ENCODE results near the gene OLFM1.

The OLFM1 gene

DNA sequence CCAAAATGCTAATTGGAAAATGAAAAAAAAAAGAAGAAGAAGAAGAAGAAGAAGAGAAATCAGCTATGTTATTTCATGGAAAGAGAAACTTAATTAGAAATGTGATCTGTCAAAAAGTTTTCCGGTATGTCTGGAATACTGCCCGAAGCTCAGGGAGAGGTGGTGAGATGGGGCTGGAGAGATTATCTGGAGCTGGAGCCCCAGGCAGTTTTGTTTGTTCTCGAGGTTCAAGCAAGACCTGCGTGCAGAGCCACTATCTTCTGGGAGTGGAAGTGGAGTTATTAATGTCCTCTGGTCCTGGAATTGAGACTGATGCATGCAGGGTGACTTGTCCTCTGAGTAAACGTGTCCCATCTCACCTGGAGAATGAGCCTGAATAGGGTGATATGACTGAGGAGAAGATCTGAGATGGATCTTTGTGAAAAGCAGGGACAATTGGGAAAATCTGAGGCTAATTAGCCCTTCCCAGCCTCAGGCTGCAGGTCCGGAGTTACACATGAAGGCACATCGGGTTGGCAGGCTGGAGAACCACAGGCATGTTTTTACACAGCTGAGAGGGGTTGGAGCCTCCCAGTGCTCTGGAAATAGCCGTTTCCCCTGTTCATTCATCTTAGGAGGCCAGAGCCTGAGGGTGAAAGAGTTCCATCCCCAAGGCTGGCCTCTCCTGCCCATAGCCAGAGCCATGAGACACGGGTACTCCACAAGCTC lies 70.5 kb downstream of the OLFM1 start:
- DNase-seq, result no peak
- Histone ChIP-seq H2AFZ (ENCODE audit: low read depth, low read length) (no peak overlapping the region), H3K36me3 (ENCODE audit: insufficient read depth, low read length) (no peaks in the 10 kb centered on the region), H3K9ac (ENCODE audit: low read depth, low read length) (no peak overlapping the region), H3K9me3 (ENCODE audit: insufficient read depth, low read length, severe bottlenecking) (no peaks in the 10 kb centered on the region), H3K27me3 (ENCODE audit: insufficient read depth, low read length, poor library complexity) (no peaks in the 10 kb centered on the region), H4K20me1 (ENCODE audit: insufficient read depth, low read length) (peaks cover 9% of the 10 kb centered on the region; the same call in 1 of the 2 replicates), H3K79me2 (ENCODE audit: insufficient read depth, low read length) (no peaks in the 10 kb centered on the region), H3K4me1 (ENCODE audit: insufficient read depth, low read length) (no peaks in the 10 kb centered on the region), H3K4me3 (ENCODE audit: low read depth in 1 of 2, low read length in 2 of 2) (no peak overlapping the region), H3K4me2 (ENCODE audit: insufficient read depth, low read length) (no peak overlapping the region), H3K27ac (ENCODE audit: low read length) (no peak overlapping the region)
- ATAC-seq (ENCODE audit: insufficient read depth, low read depth), result no peak
- TF ChIP-seq, protein P1, sequence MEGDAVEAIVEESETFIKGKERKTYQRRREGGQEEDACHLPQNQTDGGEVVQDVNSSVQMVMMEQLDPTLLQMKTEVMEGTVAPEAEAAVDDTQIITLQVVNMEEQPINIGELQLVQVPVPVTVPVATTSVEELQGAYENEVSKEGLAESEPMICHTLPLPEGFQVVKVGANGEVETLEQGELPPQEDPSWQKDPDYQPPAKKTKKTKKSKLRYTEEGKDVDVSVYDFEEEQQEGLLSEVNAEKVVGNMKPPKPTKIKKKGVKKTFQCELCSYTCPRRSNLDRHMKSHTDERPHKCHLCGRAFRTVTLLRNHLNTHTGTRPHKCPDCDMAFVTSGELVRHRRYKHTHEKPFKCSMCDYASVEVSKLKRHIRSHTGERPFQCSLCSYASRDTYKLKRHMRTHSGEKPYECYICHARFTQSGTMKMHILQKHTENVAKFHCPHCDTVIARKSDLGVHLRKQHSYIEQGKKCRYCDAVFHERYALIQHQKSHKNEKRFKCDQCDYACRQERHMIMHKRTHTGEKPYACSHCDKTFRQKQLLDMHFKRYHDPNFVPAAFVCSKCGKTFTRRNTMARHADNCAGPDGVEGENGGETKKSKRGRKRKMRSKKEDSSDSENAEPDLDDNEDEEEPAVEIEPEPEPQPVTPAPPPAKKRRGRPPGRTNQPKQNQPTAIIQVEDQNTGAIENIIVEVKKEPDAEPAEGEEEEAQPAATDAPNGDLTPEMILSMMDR (IDR thresholded peaks at IDR 0.05; ENCODE audit: borderline replicate concordance, extremely low read depth, low read length, poor library complexity, severe bottlenecking), result no peak
- no peak for TF ChIP-seq EZH2 (IDR thresholded peaks at IDR 0.05; ENCODE audit: borderline replicate concordance, low read depth, low read length, severe bottlenecking)

DNA sequence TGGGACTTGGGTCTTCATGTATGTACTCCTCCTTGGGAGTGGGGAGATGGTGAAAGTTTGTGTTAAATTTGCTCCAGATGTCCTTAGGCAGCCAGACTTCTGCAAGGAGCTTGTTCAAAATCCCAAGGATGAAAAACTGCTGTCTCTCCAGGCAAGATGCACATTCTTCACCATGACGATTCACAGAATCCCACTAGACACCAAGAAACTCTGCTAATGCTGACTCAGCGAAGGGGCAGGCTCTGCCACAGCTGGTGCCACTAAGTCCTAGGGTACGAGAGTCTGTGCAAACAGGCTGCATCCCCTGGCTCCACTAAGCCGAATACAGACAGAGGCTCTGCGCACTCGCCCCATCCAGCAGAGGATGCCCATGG lies 71.1 kb downstream of the OLFM1 start:
- no peak overlapping the region for H2AFZ ChIP-seq (ENCODE audit: low read depth, low read length)
- H3K9ac ChIP-seq (ENCODE audit: low read depth, low read length), result no peak overlapping the region
- no peaks in the 10 kb centered on the region for H3K36me3 ChIP-seq (ENCODE audit: insufficient read depth, low read length)
- no peaks in the 10 kb centered on the region for H3K4me1 ChIP-seq (ENCODE audit: insufficient read depth, low read length)
- no peak overlapping the region for H3K4me3 ChIP-seq (ENCODE audit: low read depth in 1 of 2, low read length in 2 of 2)
- H3K4me2 ChIP-seq (ENCODE audit: insufficient read depth, low read length), result no peak overlapping the region
- ATAC-seq (ENCODE audit: insufficient read depth, low read depth), result no peak
- TF ChIP-seq, protein P1 (IDR thresholded peaks at IDR 0.05; ENCODE audit: borderline replicate concordance, extremely low read depth, low read length, poor library complexity, severe bottlenecking), result no peak
- no peak for TF ChIP-seq EZH2 (IDR thresholded peaks at IDR 0.05; ENCODE audit: borderline replicate concordance, low read depth, low read length, severe bottlenecking)
- no peak for DNase-seq
- no peaks in the 10 kb centered on the region for H3K27me3 ChIP-seq (ENCODE audit: insufficient read depth, low read length, poor library complexity)
- H3K9me3 ChIP-seq (ENCODE audit: insufficient read depth, low read length, severe bottlenecking), result no peaks in the 10 kb centered on the region
- no peak overlapping the region for H3K27ac ChIP-seq (ENCODE audit: low read length)
- H4K20me1 ChIP-seq (ENCODE audit: insufficient read depth, low read length), result peaks cover 9% of the 10 kb centered on the region; the same call in 1 of the 2 replicates
- H3K79me2 ChIP-seq (ENCODE audit: insufficient read depth, low read length), result no peaks in the 10 kb centered on the region

DNA sequence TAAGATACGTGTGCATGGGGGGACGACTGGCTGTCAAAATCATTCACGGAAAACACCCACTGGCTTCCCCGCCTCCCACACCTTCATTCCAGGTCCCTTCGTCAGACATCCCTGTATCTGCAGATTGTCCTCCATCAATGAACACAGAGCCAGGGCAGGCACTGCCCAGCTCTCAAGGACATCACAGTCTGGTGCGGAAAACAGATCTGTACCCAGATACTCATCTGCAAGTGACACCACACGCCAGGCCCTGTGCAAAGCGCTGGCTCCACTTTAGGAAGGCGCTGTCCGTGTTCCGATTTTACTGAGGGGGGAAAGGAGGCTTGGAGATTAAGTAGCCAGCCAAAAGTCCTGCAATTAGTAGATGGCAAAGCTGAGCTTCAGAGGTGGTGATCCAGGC lies 72.3 kb downstream of the OLFM1 start:
- no peaks in the 10 kb centered on the region for H3K79me2 ChIP-seq (ENCODE audit: insufficient read depth, low read length)
- no peak for TF ChIP-seq EZH2 (IDR thresholded peaks at IDR 0.05; ENCODE audit: borderline replicate concordance, low read depth, low read length, severe bottlenecking)
- TF ChIP-seq, protein P1 (IDR thresholded peaks at IDR 0.05; ENCODE audit: borderline replicate concordance, extremely low read depth, low read length, poor library complexity, severe bottlenecking), result no peak
- H3K27me3 ChIP-seq (ENCODE audit: insufficient read depth, low read length, poor library complexity), result no peaks in the 10 kb centered on the region

More for the DNA sequence above, 72.3 kb downstream of the OLFM1 start:
- no peak for DNase-seq
- no peak overlapping the region for H3K4me3 ChIP-seq (ENCODE audit: low read depth in 1 of 2, low read length in 2 of 2)
- no peaks in the 10 kb centered on the region for H3K36me3 ChIP-seq (ENCODE audit: insufficient read depth, low read length)
- no peaks in the 10 kb centered on the region for H3K9me3 ChIP-seq (ENCODE audit: insufficient read depth, low read length, severe bottlenecking)
- no peak for ATAC-seq (ENCODE audit: insufficient read depth, low read depth)
- H3K4me2 ChIP-seq (ENCODE audit: insufficient read depth, low read length), result no peak overlapping the region
- no peak overlapping the region for H3K9ac ChIP-seq (ENCODE audit: low read depth, low read length)
- no peaks in the 10 kb centered on the region for H3K4me1 ChIP-seq (ENCODE audit: insufficient read depth, low read length)
- no peak overlapping the region for H2AFZ ChIP-seq (ENCODE audit: low read depth, low read length)
- H3K27ac ChIP-seq (ENCODE audit: low read length), result no peak overlapping the region
- peaks cover 9% of the 10 kb centered on the region; the same call in 1 of the 2 replicates for H4K20me1 ChIP-seq (ENCODE audit: insufficient read depth, low read length)

Data from DND-41 (cell line).